ENCODE measurements around the gene CAP1. TPM values are rescaled to one million over a fixed set of nuclear protein-coding genes. Genes with fewer than 3 reads are reported as not detected.
"Not testable (repeated sequence)": the region's sequence is repeated elsewhere in the genome, so short reads cannot be mapped to it uniquely, and the experiment has no call there.

Gene CAP1
- total RNA-seq, 4 donors from 2014 or later, result 230 to 364 (median 290) TPM

DNA sequence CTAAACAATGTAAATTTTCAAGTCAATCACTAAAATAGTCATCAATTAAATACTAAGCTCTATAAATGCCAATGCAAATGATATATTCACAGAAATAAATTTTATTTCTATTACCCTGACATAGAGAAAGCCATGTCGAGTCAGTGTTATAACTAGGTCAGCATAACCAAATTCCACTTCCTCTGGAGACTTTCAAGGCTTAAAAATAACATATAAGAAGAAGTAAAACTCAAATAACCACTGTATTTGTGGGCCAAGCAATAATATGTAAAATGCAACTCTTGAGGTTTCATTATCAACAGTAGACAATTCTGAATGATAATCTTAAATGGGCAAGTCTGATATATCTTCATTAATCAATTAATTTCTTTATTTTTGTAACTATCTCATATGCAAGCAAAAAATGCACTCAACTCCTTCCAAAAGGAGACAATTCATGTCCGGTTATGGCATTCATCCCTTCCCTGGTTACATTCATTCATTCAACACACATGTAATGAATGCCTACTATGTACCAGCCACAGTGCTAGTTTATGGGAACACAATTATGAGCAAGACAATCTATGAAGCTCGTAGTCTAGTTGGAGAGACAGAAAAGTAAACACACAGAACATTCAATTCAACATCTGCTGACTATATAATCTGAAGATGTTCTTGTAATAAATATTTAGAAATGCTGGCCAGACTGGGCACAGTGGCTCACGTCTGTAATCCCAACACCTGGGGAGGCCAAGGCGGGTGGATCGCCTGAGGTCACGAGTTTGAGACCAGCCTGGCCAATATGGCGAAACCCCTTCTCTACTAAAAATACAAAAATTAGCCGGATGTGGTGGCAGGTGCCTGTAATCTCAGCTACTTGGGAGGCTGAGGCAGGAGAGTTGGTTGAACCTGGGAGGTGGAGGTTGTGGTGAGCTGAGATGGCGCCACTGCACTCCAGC is 37.1 kb upstream of the CAP1 start:
- no peak for ATAC-seq (ENCODE audit: low FRiP score)
- TF ChIP-seq CTCF (IDR thresholded peaks at IDR 0.05), result no peak
- DNase-seq (ENCODE audit: low spot score), result no peak

- ATAC-seq (ENCODE audit: low FRiP score) (no peak), DNase-seq (ENCODE audit: low spot score) (no peak)
- TF ChIP-seq CTCF (IDR thresholded peaks at IDR 0.05), result no peak
Observed at GRCh38 chr1:40004857-40005256, 35.7 kb upstream of the CAP1 start.

- not testable (repeated sequence) for DNase-seq (ENCODE audit: low spot score); ATAC-seq (ENCODE audit: low FRiP score)
Observed at GRCh38 chr1:40007481-40008034, 33.0 kb upstream of the CAP1 start.

DNA sequence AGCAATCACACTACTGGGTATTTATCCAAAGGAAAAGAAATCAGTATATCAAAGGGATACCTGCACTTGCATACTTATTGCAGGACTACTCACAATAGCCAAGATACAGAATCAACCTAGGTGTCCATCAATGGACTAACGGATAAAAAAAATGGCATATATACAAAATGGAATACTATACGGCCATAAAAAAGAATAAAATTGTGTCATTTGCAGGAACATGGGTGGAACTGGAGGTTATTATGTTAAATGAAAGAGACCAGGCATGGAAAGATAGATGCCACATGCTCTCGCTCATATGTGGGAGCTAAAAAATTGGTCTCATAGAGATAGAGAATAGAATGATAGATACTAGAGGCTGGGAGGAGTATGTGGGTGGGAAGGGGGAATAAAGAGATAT is 29.3 kb upstream of the CAP1 start:
- no peak for TF ChIP-seq CTCF (IDR thresholded peaks at IDR 0.05)
- no peak for ATAC-seq (ENCODE audit: low FRiP score)
- no peak for DNase-seq (ENCODE audit: low spot score)

- DNase-seq (ENCODE audit: low spot score) (no peak), ATAC-seq (ENCODE audit: low FRiP score) (no peak)
- TF ChIP-seq CTCF (IDR thresholded peaks at IDR 0.05), result no peak
Observed at GRCh38 chr1:40014253-40014706, 26.2 kb upstream of the CAP1 start.

DNA sequence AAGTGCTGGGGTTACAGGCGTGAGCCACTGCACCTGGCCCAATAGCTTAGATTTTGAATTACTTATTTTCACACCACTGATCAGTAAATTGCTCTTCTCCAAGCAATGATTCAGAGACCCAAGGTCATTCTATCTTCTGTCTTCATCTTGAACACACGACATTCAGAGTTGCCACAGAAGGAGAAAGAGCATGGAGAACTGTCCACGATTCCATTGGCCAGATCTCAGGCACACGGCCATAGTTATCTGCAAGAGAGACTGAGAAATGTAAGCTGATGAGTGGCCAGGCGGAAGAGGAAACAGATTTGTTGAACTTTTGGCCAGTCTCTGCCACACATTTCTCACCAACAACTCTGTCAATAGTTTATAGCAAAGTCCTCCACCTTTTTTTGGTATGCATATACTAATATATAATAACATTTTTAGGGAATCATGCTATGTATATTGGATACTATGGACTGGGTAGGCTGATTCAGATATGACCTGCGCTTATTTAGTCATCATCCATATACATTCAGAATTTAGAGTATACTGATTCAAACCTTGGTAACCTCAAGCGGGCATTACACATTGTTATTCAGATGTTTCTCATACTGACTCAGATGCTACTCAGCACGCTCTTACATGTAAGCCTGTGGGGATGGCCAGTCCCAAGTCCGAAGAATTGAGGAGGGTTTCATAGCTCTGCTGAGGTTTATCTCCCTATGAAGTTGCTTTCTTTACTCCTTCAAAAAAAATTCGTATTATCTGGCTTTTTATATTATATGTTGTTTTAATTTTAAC is 25.5 kb upstream of the CAP1 start:
- TF ChIP-seq CTCF (IDR thresholded peaks at IDR 0.05), result no peak
- ATAC-seq (ENCODE audit: low FRiP score) (no peak), DNase-seq (ENCODE audit: low spot score) (no peak)

DNA sequence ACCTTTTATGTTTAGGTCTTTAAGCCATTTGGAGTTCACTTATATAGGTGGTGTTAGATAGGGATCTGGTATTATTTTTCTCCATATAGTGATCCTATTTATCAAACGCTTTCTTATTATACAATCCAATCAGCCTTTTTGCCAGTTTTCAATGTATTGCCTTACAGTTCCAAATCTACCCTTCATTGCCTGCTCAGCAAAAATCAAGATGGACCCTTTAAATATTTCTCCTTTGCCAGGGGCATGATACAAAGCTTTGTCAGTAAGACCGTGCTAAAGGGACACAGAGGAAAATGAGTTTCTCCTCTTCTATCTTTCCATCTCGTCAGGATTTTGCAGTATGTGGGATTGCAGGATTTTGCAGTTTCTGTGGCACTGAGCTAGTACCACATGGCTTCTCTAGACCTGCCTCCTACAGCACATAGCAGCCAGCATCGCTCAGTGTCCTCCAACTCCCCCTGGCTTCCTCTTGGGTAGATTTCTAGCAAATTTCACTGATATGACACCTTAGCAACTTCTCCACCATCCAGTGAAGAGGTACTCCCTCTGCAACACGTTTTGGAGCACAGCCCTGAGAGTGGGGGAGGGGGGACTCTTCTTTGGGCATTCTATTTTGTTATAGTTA is 22.5 kb upstream of the CAP1 start:
- ATAC-seq (ENCODE audit: low FRiP score), result no peak
- TF ChIP-seq CTCF (IDR thresholded peaks at IDR 0.05), result no peak

More for the DNA sequence above, 22.5 kb upstream of the CAP1 start:
- DNase-seq (ENCODE audit: low spot score), result no peak
